B cell (primary cell): Measurements from ENCODE around the gene NR4A3. TPM values are rescaled to one million over a fixed set of nuclear protein-coding genes. Genes with fewer than 3 reads are reported as not detected.

Experiments
- ATAC-seq: fragments of 200-7000 bp; cut with Tn5 transposase; one replicate; pipeline ENCODE4 v1.10.0; 2021; ENCODE audit warnings: low read depth, mild to moderate bottlenecking, moderate number of reproducible peaks, moderate library complexity
- CTCF ChIA-PET: fragments of 350-600 bp; sonication (Branson Sonifier 250); formaldehyde crosslinking; loops from one replicate; lab custom pipeline; 2021; ENCODE audit warnings: antibody characterized with exemption, inconsistent platforms; lab: Charles Lee
- POLR2A ChIA-PET: fragments of 350-600 bp; sonication (Branson Sonifier 250); formaldehyde crosslinking; loops from one replicate; lab custom pipeline; 2021; ENCODE audit warnings: antibody characterized with exemption; lab: Charles Lee
- DNase-seq: peaks from one replicate; pipeline ENCODE4 v3.0.0; 2013
- H2AFZ ChIP-seq: 2 replicates; pipeline ENCODE4 v1.6.1; 2012; ENCODE audit warnings: mild to moderate bottlenecking, low read depth, low read length; ENCODE audit not compliant: insufficient read depth, poor library complexity, severe bottlenecking
- H3K27ac ChIP-seq, 2 donors: 1 replicate in 1 of 2; 2 replicates in 1 of 2; pipeline ENCODE4 v1.5.1; 2012 to 2013; ENCODE audit warnings: low read length in 2 of 2, mild to moderate bottlenecking in 2 of 2, moderate library complexity in 1 of 2
- H3K27me3 ChIP-seq, 4 experiments: fragments of 200-600 bp in 1 of 4; sonication (generic) in 1 of 4; replicated peaks in 1 of 4; 1 replicate in 2 of 4; 2 replicates in 2 of 4; pipeline versions ENCODE4 v1.6.1 to v1.7.0; 2013 to 2016; ENCODE audit warnings: low read length in 3 of 4, mild to moderate bottlenecking in 2 of 4, mixed read lengths in 1 of 4, moderate library complexity in 1 of 4; ENCODE audit not compliant: insufficient read depth in 4 of 4, control insufficient read depth in 3 of 4; ENCODE audit errors: control extremely low read depth in 1 of 4
- H3K36me3 ChIP-seq, 2 experiments: replicated peaks in 1 of 2; 1 replicate in 1 of 2; 2 replicates in 1 of 2; pipeline versions ENCODE4 v1.6.1 to v1.7.1; 2013; ENCODE audit warnings: low read length in 1 of 2; ENCODE audit not compliant: insufficient read depth in 2 of 2, control insufficient read depth in 1 of 2; ENCODE audit errors: control extremely low read depth in 1 of 2, extremely low read depth in 1 of 2
- H3K4me1 ChIP-seq, 2 donors: fragments of 200-600 bp in 1 of 2; sonication (generic) in 1 of 2; 1 replicate in 1 of 2; 2 replicates in 1 of 2; pipeline versions ENCODE4 v1.5.1 to v1.6.1; 2013 to 2017; ENCODE audit warnings: low read length in 2 of 2; ENCODE audit not compliant: control insufficient read depth in 2 of 2, insufficient read depth in 2 of 2
- H3K4me2 ChIP-seq: replicated peaks from 2 replicates; pipeline ENCODE3; 2012; ENCODE audit warnings: mild to moderate bottlenecking, low read depth, low read length; ENCODE audit not compliant: poor library complexity, severe bottlenecking
- H3K4me3 ChIP-seq, 5 experiments: fragments of 200-600 bp in 1 of 5; sonication (generic) in 1 of 5; 1 replicate in 3 of 5; 2 replicates in 2 of 5; pipeline versions ENCODE4 v1.5.1 to v1.7.0; 2011 to 2016; ENCODE audit warnings: low read length in 4 of 5, mild to moderate bottlenecking in 4 of 5, low read depth in 2 of 5, control low read depth in 1 of 5, moderate library complexity in 1 of 5; ENCODE audit not compliant: insufficient read depth in 1 of 5; ENCODE audit errors: control extremely low read depth in 1 of 5, extremely low read depth in 1 of 5
- H3K79me2 ChIP-seq: fragments of 200-600 bp; sonication (generic); one replicate; pipeline ENCODE4 v1.6.0; 2016; ENCODE audit warnings: low read length; ENCODE audit not compliant: control insufficient read depth, insufficient read depth
- H3K9ac ChIP-seq: fragments of 200-600 bp; sonication (generic); 2 replicates; pipeline ENCODE4 v1.6.1; 2017; ENCODE audit warnings: mild to moderate bottlenecking, low read length, moderate library complexity
- H3K9me3 ChIP-seq, 3 donors: one replicate each; pipeline versions ENCODE4 v1.6.1 to v1.7.1; 2013; ENCODE audit warnings: low read length in 2 of 3; ENCODE audit not compliant: control insufficient read depth in 2 of 3, insufficient read depth in 1 of 3; ENCODE audit errors: control extremely low read depth in 1 of 3
- H4K20me1 ChIP-seq: 2 replicates; pipeline ENCODE4 v1.6.0; 2012; ENCODE audit warnings: mild to moderate bottlenecking, low read length; ENCODE audit not compliant: insufficient read depth, control insufficient read depth, poor library complexity, severe bottlenecking
- H3K27ac Mint-ChIP-seq: one replicate; pipeline ENCODE4 v1.8.0; 2021; ENCODE audit warnings: mixed read lengths
- H3K27me3 Mint-ChIP-seq: one replicate; pipeline ENCODE4 v1.8.0; 2021; ENCODE audit warnings: mixed read lengths
- H3K4me1 Mint-ChIP-seq: one replicate; pipeline ENCODE4 v1.8.0; 2021; ENCODE audit warnings: mixed read lengths
- H3K4me3 Mint-ChIP-seq: one replicate; pipeline ENCODE4 v1.8.0; 2021; ENCODE audit warnings: mixed read lengths
- H3K9me3 Mint-ChIP-seq: one replicate; pipeline ENCODE4 v1.8.0; 2022; ENCODE audit warnings: mixed read lengths; ENCODE audit not compliant: insufficient read depth
- EZH2 ChIP-seq: IDR thresholded peaks from 2 replicates; pipeline ENCODE4 v1.6.1; 2012; ENCODE audit warnings: borderline replicate concordance, low read depth, mild to moderate bottlenecking, moderate library complexity, low read length; ENCODE audit not compliant: insufficient read depth, poor library complexity, severe bottlenecking
- WGBS: methylation state at CpG from one replicate; pipeline ENCODE4 v1.1.5; 2013; ENCODE audit warnings: missing lambda C conversion rate; ENCODE audit not compliant: insufficient coverage; 5-methylcytosine and 5-hydroxymethylcytosine counted together
- intact Hi-C: fragments of 100-400 bp; cut with micrococcal nuclease; formaldehyde crosslinking; loops from one replicate; pipeline ENCODE4 v1.10.0; 2022
- polyA plus RNA-seq: library from polyadenylated mRNA; depleted of rRNA; stranded (reverse); fragments of >200 nt; gene quantifications from 2 replicates; pipeline ENCODE4 v1.2.3, GENCODE V29; 2012
- total RNA-seq, 2 donors: library from RNA; stranded (reverse); fragments of 120-200 nt in 1 of 2; gene quantifications; 1 replicate in 1 of 2; 2 replicates in 1 of 2; pipeline versions ENCODE4 v1.2.3 to v1.2.4, GENCODE V29; 2013 to 2022
- TF ChIP-seq, protein P1 (sequence below): fragments of 200-600 bp; IDR thresholded peaks from one replicate; pipeline ENCODE4 v1.8.0; 2022; ENCODE audit warnings: antibody characterized with exemption, mild to moderate bottlenecking

The NR4A3 gene
- total and polyA plus RNA-seq, 2 donors (not counting 1 experiment from before 2014, with no cell fraction given), result 2.5 to 20.1 TPM

DNA sequence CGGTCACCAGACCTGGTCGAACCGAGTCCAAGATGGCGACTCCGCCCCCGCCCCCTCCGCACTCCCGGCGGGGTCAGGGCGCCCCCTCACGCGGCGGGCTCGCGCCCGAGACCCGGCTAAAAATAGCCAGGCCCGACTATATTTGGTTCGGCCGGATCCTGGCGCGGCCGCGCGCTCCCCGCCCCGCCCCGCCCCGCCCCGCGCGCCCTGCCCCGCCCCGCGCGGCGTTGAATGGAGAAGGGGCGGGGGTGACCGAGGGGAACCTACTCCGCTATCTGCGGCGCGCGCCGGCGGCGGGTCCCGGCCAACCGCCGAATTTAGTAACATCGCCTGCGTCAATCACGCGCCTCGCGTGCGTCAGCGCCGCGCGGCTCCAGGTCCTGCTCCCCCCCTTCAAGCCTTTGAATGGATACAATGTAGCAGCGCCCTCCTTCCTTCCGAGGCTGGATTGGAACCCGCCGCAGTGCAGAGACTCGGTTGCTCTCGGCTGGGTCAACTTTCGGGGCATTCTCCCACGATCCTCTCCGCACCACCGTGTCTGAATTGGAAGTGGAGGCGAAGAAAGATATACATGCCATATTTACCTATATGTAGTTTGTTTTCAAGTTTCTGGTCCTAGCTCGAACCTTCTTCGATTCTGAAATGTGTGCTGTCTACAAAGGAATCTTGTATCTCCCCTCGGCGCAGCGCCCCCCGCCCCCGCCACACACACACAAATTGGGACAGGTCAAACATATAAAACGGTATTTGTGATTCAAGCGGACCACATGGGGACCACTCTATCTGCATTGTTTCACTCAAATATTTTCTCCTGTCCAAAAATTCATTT lies 1.6 kb upstream of the NR4A3 start:
- H3K36me3 ChIP-seq, result no peaks in the 10 kb centered on the region
- H3K4me3 ChIP-seq, result peak overlapping the region; percentile 73 to 100 (median 80)
- H3K4me3 Mint-ChIP-seq, result peak overlapping the region; percentile 100
- DNase-seq (peak; percentile 98), ATAC-seq (peak; percentile 54)
- peak overlapping the region; percentile 8 for H2AFZ ChIP-seq
- H3K4me1 Mint-ChIP-seq, result peaks cover 47% of the 10 kb centered on the region
- CTCF ChIA-PET, result interaction anchor here (0.6 to 5.5 kb wide), 10 partner anchors 10 to 656 kb away, joined by 3 to 46 read pairs (median 5); no protein-coding TSS in a partner anchor
- H3K27me3 ChIP-seq, result peaks cover 0 to 33% (median 18%) of the 10 kb centered on the region in 4 experiments
- H3K27ac Mint-ChIP-seq, result peak overlapping the region; percentile 98
- no peak for TF ChIP-seq EZH2
- TF ChIP-seq, protein P1, sequence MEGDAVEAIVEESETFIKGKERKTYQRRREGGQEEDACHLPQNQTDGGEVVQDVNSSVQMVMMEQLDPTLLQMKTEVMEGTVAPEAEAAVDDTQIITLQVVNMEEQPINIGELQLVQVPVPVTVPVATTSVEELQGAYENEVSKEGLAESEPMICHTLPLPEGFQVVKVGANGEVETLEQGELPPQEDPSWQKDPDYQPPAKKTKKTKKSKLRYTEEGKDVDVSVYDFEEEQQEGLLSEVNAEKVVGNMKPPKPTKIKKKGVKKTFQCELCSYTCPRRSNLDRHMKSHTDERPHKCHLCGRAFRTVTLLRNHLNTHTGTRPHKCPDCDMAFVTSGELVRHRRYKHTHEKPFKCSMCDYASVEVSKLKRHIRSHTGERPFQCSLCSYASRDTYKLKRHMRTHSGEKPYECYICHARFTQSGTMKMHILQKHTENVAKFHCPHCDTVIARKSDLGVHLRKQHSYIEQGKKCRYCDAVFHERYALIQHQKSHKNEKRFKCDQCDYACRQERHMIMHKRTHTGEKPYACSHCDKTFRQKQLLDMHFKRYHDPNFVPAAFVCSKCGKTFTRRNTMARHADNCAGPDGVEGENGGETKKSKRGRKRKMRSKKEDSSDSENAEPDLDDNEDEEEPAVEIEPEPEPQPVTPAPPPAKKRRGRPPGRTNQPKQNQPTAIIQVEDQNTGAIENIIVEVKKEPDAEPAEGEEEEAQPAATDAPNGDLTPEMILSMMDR, result no peak
- peak overlapping the region; percentile 99 for H3K4me2 ChIP-seq
- peaks cover 16% of the 10 kb centered on the region for H4K20me1 ChIP-seq
- H3K79me2 ChIP-seq, result peaks cover 16% of the 10 kb centered on the region
- peaks cover 41 to 49% of the 10 kb centered on the region in 2 donors for H3K4me1 ChIP-seq
- intact Hi-C loops, result loop anchor here (1.0 to 10.0 kb wide), 17 partner anchors 58 to 763 kb away; partner anchors contain the start of genes SEC61B, TEX10 and TGFBR1
- H3K9me3 ChIP-seq, result peaks cover 0 to 10% (median 0%) of the 10 kb centered on the region in 3 donors
- H3K27ac ChIP-seq, result peak overlapping the region; percentile 94 to 98
- under 1% methylated on average over 66 of the region's 81 CpGs for WGBS
- H3K27me3 Mint-ChIP-seq, result peaks cover 10% of the 10 kb centered on the region
- H3K9me3 Mint-ChIP-seq, result no peaks in the 10 kb centered on the region
- POLR2A ChIA-PET, result interaction anchor here (1.1 to 2.3 kb wide), 5 partner anchors 584 to 647 kb away, joined by 3 to 6 read pairs (median 5); no protein-coding TSS in a partner anchor
- peak overlapping the region; percentile 92 for H3K9ac ChIP-seq
